Measurements from ENCODE around the gene PPP1R7.

DNA sequence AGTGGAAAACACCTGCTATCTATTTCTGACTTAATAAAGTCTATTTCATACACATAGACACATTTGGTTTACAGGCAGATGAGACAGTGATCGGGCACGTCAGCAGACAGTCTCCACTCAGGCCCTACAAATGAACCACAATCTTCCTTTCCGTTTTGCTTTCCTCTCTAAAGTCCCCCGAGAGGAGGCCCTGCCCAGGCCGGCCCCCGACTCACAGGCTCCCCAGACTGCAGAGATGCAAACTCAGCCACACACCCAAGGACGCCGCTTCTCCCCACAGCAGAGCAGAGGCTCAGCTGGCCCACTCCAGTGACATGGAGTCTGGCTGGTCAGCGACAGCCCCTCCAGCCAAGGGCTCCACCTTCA, 38.8 kb upstream of the PPP1R7 start:
- TF ChIP-seq, protein P1, sequence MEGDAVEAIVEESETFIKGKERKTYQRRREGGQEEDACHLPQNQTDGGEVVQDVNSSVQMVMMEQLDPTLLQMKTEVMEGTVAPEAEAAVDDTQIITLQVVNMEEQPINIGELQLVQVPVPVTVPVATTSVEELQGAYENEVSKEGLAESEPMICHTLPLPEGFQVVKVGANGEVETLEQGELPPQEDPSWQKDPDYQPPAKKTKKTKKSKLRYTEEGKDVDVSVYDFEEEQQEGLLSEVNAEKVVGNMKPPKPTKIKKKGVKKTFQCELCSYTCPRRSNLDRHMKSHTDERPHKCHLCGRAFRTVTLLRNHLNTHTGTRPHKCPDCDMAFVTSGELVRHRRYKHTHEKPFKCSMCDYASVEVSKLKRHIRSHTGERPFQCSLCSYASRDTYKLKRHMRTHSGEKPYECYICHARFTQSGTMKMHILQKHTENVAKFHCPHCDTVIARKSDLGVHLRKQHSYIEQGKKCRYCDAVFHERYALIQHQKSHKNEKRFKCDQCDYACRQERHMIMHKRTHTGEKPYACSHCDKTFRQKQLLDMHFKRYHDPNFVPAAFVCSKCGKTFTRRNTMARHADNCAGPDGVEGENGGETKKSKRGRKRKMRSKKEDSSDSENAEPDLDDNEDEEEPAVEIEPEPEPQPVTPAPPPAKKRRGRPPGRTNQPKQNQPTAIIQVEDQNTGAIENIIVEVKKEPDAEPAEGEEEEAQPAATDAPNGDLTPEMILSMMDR (IDR thresholded peaks at IDR 0.05), result no peak
- TF ChIP-seq EZH2phosphoT487 (IDR thresholded peaks at IDR 0.05) (no peak), EZH2 (IDR thresholded peaks at IDR 0.05) (no peak)

Measured in neural progenitor cell (in vitro differentiated cells).